G401 (cell line): ENCODE measurements around the gene MRPS2. TPM values are rescaled to one million over a fixed set of nuclear protein-coding genes. Genes with fewer than 3 reads are reported as not detected.
"Not testable (repeated sequence)": the region's sequence is repeated elsewhere in the genome, so short reads cannot be mapped to it uniquely, and the experiment has no call there.

Experiments used
- DNase-seq: peaks from one replicate; pipeline ENCODE4 v3.0.0-alpha.2; 2015; ENCODE audit warnings: low spot score
- in situ Hi-C: cut with HindIII; loops from 2 replicates; pipeline ENCODE4 v1.10.0; 2016; ENCODE audit warnings: low sequenced_read_pairs, mixed read lengths
- total RNA-seq: library from RNA; depleted of rRNA; stranded (reverse); fragments of >200 nt; shearing (Covaris generic); gene quantifications from 2 replicates; pipeline ENCODE4 v1.2.3, GENCODE V29; 2014

The MRPS2 gene
- total RNA-seq, 1 experiment from 2014 or later = 53.5 TPM

GRCh38 chr9:135525241-135526088, 25.0 kb downstream of the MRPS2 start:
- in situ Hi-C loops = no loop called here
- no peak for DNase-seq

GRCh38 chr9:135526089-135526729, 25.7 kb downstream of the MRPS2 start:
- no peak for DNase-seq
- in situ Hi-C loops = no loop called here

- in situ Hi-C loops = no loop called here
Measured at GRCh38 chr9:135526730-135527571, 26.5 kb downstream of the MRPS2 start.

GRCh38 chr9:135528842-135529435, 28.5 kb downstream of the MRPS2 start:
- DNase-seq, in situ Hi-C loops: not testable (repeated sequence)

More at GRCh38 chr9:135526730-135527571, 26.5 kb downstream of the MRPS2 start:
- DNase-seq = no peak

GRCh38 chr9:135530146-135530545, 29.7 kb downstream of the MRPS2 start:
- in situ Hi-C loops = no loop called here
- no peak for DNase-seq

- no peak for DNase-seq
- in situ Hi-C loops = no loop called here
Measured at GRCh38 chr9:135531096-135531495, 30.6 kb downstream of the MRPS2 start.

GRCh38 chr9:135533113-135533512, 32.6 kb downstream of the MRPS2 start:
- no peak for DNase-seq
- in situ Hi-C loops = no loop called here

- in situ Hi-C loops = no loop called here
Measured at GRCh38 chr9:135533674-135534073, 33.2 kb downstream of the MRPS2 start.

GRCh38 chr9:135534192-135534711, 33.8 kb downstream of the MRPS2 start:
- in situ Hi-C loops = not testable (repeated sequence)

More at GRCh38 chr9:135533674-135534073, 33.2 kb downstream of the MRPS2 start:
- no peak for DNase-seq

GRCh38 chr9:135534826-135535225, 34.3 kb downstream of the MRPS2 start:
- in situ Hi-C loops, DNase-seq: not testable (repeated sequence)

More at GRCh38 chr9:135534192-135534711, 33.8 kb downstream of the MRPS2 start:
- DNase-seq = not testable (repeated sequence)

- in situ Hi-C loops, DNase-seq: not testable (repeated sequence)
Measured at GRCh38 chr9:135535631-135536030, 35.1 kb downstream of the MRPS2 start.

GRCh38 chr9:135536216-135536615, 35.7 kb downstream of the MRPS2 start:
- in situ Hi-C loops = no loop called here
- no peak for DNase-seq

GRCh38 chr9:135543262-135543894, 42.9 kb downstream of the MRPS2 start:
- in situ Hi-C loops, DNase-seq: not testable (repeated sequence)

GRCh38 chr9:135544981-135545635, 44.6 kb downstream of the MRPS2 start:
- in situ Hi-C loops = no loop called here
- DNase-seq = no peak

GRCh38 chr9:135545646-135546176, 45.2 kb downstream of the MRPS2 start, which contains the start of gene OBP2A:
OBP2A (plus strand) TSS chr9:135546126; CDS start chr9:135546181, 55 bp downstream.
- DNase-seq, in situ Hi-C loops: not testable (repeated sequence)

GRCh38 chr9:135546792-135547617, 46.5 kb downstream of the MRPS2 start:
- DNase-seq, in situ Hi-C loops: not testable (repeated sequence)
